ENCODE data around the gene FOXO1.

The FOXO1 gene

DNA sequence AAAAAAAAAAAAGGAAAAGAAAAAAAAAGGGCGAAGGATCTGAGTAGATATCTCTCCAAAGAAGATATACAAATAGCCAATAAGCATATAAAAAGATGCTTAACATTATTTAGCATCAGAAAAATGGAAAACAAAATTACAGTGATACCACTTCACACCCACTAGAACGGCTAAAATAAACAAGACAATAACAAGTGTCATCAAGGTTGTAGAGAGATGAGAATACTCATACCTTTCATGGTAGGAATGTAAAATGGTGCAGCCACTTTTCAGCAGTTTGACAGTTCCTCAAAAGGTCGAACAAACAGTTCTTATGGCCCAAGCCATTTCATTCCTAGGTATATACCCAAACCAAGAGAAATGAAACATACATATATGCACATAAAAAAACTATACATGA is 33.5 kb downstream of the FOXO1 start:
- no peak for TF ChIP-seq EP300 (IDR thresholded peaks at IDR 0.05; ENCODE audit: borderline replicate concordance)
- no peak for TF ChIP-seq YY1 (IDR thresholded peaks at IDR 0.05; ENCODE audit: low read depth)
- TF ChIP-seq TEAD4 (IDR thresholded peaks at IDR 0.05) = no peak
- TF ChIP-seq, protein P1, sequence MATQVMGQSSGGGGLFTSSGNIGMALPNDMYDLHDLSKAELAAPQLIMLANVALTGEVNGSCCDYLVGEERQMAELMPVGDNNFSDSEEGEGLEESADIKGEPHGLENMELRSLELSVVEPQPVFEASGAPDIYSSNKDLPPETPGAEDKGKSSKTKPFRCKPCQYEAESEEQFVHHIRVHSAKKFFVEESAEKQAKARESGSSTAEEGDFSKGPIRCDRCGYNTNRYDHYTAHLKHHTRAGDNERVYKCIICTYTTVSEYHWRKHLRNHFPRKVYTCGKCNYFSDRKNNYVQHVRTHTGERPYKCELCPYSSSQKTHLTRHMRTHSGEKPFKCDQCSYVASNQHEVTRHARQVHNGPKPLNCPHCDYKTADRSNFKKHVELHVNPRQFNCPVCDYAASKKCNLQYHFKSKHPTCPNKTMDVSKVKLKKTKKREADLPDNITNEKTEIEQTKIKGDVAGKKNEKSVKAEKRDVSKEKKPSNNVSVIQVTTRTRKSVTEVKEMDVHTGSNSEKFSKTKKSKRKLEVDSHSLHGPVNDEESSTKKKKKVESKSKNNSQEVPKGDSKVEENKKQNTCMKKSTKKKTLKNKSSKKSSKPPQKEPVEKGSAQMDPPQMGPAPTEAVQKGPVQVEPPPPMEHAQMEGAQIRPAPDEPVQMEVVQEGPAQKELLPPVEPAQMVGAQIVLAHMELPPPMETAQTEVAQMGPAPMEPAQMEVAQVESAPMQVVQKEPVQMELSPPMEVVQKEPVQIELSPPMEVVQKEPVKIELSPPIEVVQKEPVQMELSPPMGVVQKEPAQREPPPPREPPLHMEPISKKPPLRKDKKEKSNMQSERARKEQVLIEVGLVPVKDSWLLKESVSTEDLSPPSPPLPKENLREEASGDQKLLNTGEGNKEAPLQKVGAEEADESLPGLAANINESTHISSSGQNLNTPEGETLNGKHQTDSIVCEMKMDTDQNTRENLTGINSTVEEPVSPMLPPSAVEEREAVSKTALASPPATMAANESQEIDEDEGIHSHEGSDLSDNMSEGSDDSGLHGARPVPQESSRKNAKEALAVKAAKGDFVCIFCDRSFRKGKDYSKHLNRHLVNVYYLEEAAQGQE (IDR thresholded peaks at IDR 0.05; ENCODE audit: low read depth) = no peak
- no peak for TF ChIP-seq RAD21 (IDR thresholded peaks at IDR 0.05; ENCODE audit: low read depth)
- TF ChIP-seq MAX (IDR thresholded peaks at IDR 0.05) = no peak
- no peak for TF ChIP-seq ZBTB7A (IDR thresholded peaks at IDR 0.05; ENCODE audit: low read depth)
- no peak for TF ChIP-seq TCF12 (IDR thresholded peaks at IDR 0.05; ENCODE audit: low read depth)
- TF ChIP-seq EGR1 (IDR thresholded peaks at IDR 0.05) = no peak
- no peak for TF ChIP-seq CEBPB (IDR thresholded peaks at IDR 0.05)
- TF ChIP-seq TAF1 (IDR thresholded peaks at IDR 0.05; ENCODE audit: low read depth) = no peak
- TF ChIP-seq NFIC (IDR thresholded peaks at IDR 0.05) = no peak

GRCh38 chr13:40631605-40632004 is 34.8 kb downstream of the FOXO1 start:
- TF ChIP-seq CREB1 (IDR thresholded peaks at IDR 0.05; ENCODE audit: low read depth) (no peak), YY1 (IDR thresholded peaks at IDR 0.05; ENCODE audit: low read depth) (no peak), TEAD4 (IDR thresholded peaks at IDR 0.05) (no peak), TCF12 (IDR thresholded peaks at IDR 0.05; ENCODE audit: low read depth) (no peak), EGR1 (IDR thresholded peaks at IDR 0.05) (no peak), MAX (IDR thresholded peaks at IDR 0.05) (no peak)
- TF ChIP-seq, protein P1 (IDR thresholded peaks at IDR 0.05; ENCODE audit: low read depth) = no peak

GRCh38 chr13:40629678-40630384 is 36.6 kb downstream of the FOXO1 start:
- TF ChIP-seq EGR1 (IDR thresholded peaks at IDR 0.05) (no peak), CEBPB (IDR thresholded peaks at IDR 0.05) (no peak), EP300 (IDR thresholded peaks at IDR 0.05; ENCODE audit: borderline replicate concordance) (no peak), NFIC (IDR thresholded peaks at IDR 0.05) (no peak), TAF1 (IDR thresholded peaks at IDR 0.05; ENCODE audit: low read depth) (no peak), YY1 (IDR thresholded peaks at IDR 0.05; ENCODE audit: low read depth) (no peak), MAX (IDR thresholded peaks at IDR 0.05) (no peak), FOXM1 (IDR thresholded peaks at IDR 0.05; ENCODE audit: borderline replicate concordance, low read depth) (no peak), ZBTB7A (IDR thresholded peaks at IDR 0.05; ENCODE audit: low read depth) (no peak), TEAD4 (IDR thresholded peaks at IDR 0.05) (no peak), CREB1 (IDR thresholded peaks at IDR 0.05; ENCODE audit: low read depth) (no peak)
- TF ChIP-seq, protein P1 (IDR thresholded peaks at IDR 0.05; ENCODE audit: low read depth) = no peak

DNA sequence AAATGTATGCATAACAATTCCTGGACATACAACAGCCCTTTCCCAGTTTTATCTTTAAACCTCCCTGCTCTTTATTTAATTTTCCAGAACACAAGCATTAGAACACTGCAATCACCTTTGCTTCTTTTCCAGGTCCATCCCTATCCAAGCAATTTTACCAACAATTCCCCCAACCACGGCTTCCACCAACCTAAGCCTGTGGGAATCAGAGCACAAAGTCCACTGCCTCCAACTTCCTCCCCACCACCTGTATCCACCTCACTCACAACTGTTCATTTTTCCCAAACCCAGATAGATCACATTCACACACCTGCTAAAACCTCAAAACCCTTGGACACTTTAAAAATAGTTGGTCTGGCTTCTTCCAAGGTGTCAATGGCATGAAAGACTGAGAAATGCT is 39.5 kb downstream of the FOXO1 start:
- TF ChIP-seq TCF12 (IDR thresholded peaks at IDR 0.05; ENCODE audit: low read depth) (no peak), EGR1 (IDR thresholded peaks at IDR 0.05) (no peak), RAD21 (IDR thresholded peaks at IDR 0.05; ENCODE audit: low read depth) (no peak), MAX (IDR thresholded peaks at IDR 0.05) (no peak)

DNA sequence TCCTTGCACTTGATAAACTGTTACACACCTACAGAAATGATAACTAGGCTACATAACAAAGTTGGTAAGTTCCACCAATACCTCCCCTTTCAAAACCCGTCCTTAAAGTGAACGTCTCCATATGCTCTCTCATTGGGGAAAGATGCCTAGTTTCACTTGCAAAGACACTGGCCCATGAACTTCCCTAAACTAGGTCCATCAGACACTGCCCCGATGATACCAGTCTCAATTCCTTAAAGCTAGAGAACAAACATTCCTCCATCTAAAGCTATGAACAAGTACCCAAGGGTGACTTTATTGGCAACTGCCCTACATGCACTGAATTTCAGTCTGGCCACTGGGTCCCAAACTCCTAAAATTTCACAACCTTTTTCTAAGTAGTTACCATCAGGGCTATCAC is 39.9 kb downstream of the FOXO1 start:
- TF ChIP-seq YY1 (IDR thresholded peaks at IDR 0.05; ENCODE audit: low read depth) (no peak), TAF1 (IDR thresholded peaks at IDR 0.05; ENCODE audit: low read depth) (no peak), NFIC (IDR thresholded peaks at IDR 0.05) (no peak), TCF12 (IDR thresholded peaks at IDR 0.05; ENCODE audit: low read depth) (no peak), CREB1 (IDR thresholded peaks at IDR 0.05; ENCODE audit: low read depth) (no peak), EGR1 (IDR thresholded peaks at IDR 0.05) (no peak), ZBTB7A (IDR thresholded peaks at IDR 0.05; ENCODE audit: low read depth) (no peak)
